Upper lobe of right lung (tissue), 1 donor: ENCODE measurements around the gene ADIPOQ. TPM values are rescaled to one million over a fixed set of nuclear protein-coding genes. Genes with fewer than 3 reads are reported as not detected.
"Not testable (repeated sequence)": the region's sequence is repeated elsewhere in the genome, so short reads cannot be mapped to it uniquely, and the experiment has no call there.

Source experiments
- ATAC-seq: fragments of 200-7000 bp; cut with Tn5 transposase; one replicate; pipeline ENCODE4 v1.9.1; 2020; ENCODE audit warnings: mild to moderate bottlenecking, moderate library complexity
- DNase-seq: peaks from one replicate; pipeline ENCODE4 v3.0.0-alpha.2; 2020
- H3K27ac ChIP-seq: fragments of 200-600 bp; one replicate; pipeline ENCODE4 v1.8.0; 2022
- H3K27me3 ChIP-seq: fragments of 200-600 bp; one replicate; pipeline ENCODE4 v1.8.0; 2022; ENCODE audit warnings: mild to moderate bottlenecking
- H3K36me3 ChIP-seq: fragments of 200-600 bp; one replicate; pipeline ENCODE4 v1.8.0; 2022
- H3K4me1 ChIP-seq: fragments of 200-600 bp; one replicate; pipeline ENCODE4 v1.8.0; 2022
- H3K4me3 ChIP-seq: fragments of 200-600 bp; one replicate; pipeline ENCODE4 v1.8.0; 2022; ENCODE audit warnings: mild to moderate bottlenecking
- H3K9me3 ChIP-seq: fragments of 200-600 bp; one replicate; pipeline ENCODE4 v1.8.0; 2022
- CTCF ChIP-seq: fragments of 200-600 bp; IDR thresholded peaks from one replicate; pipeline ENCODE4 v1.8.0; 2022; ENCODE audit warnings: antibody characterized with exemption
- intact Hi-C: fragments of 100-400 bp; cut with DNase I; formaldehyde crosslinking; loops from one replicate; pipeline ENCODE4 v1.11.0; 2022
- long read RNA-seq: library from polyadenylated mRNA; unstranded; transcript quantifications from one replicate; pipeline ENCODE4 v2.0.0, GENCODE V29; 2021
- total RNA-seq: library from RNA; stranded (reverse); fragmentation: NEBNext Ultra II Directional; extraction: Animal tissue kit (Norgen Biotek cat#: 25700); gene quantifications from one replicate; pipeline ENCODE4 v1.2.1, GENCODE V29; 2021
- donor health status: DM: no; HTN: yes; CAD: no; lungs with severe emphysema.

Gene ADIPOQ
- not detected for total RNA-seq
- long read RNA-seq = 0 reads

- H3K36me3 ChIP-seq = no peaks in the 10 kb centered on the region
- intact Hi-C loops = no loop called here
- H3K27ac ChIP-seq = no peak within 1 kb of the TSS
- no peak for TF ChIP-seq CTCF
- no peaks in the 10 kb centered on the region for H3K4me1 ChIP-seq
- H3K9me3 ChIP-seq = no peaks in the 10 kb centered on the region
- H3K27me3 ChIP-seq = no peaks in the 10 kb centered on the region
- ATAC-seq (peak; percentile 21), DNase-seq (no peak)
- H3K4me3 ChIP-seq = no peak within 1 kb of the TSS
Observed at GRCh38 chr3:186842426-186843038, at the start of gene ADIPOQ. Gene ADIPOQ, plus strand, starts transcription at chr3:186842710. Its CDS starts 10,349 bp downstream, at chr3:186853059.

DNA sequence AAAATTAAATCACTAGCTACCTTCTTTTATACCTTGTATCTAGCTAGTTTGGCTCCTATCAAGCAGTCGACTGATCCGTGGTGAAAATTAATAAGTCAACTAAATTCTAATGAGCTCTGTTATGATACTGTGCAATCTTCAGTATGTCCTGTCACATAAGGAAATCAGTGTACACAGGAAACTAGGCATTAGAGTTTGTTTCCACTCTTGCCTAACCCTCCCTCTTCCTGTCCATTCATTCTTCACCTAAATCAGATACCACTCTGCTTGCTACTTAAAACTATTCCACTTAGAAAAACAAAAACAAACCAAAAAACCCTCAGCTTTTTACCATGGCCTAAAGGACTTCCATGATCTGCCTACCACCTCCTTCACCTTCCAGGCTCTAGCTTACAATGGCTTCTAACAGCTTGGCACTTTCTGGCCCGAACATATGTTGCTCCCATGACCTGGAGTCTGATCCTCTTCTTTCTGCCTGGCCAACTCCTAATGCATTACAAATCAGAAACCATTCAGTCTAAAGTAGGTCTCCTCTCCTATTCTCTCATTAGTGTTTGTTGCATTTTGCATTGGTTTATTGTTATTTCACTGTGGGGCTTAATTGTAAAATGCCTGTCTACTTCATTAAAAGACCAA lies 44.2 kb upstream of the ADIPOQ start:
- intact Hi-C loops = no loop called here
- no peak overlapping the region for H3K27ac ChIP-seq
- H3K9me3 ChIP-seq = no peaks in the 10 kb centered on the region

GRCh38 chr3:186800285-186800684 lies 42.2 kb upstream of the ADIPOQ start:
- no peak for TF ChIP-seq CTCF
- Histone ChIP-seq H3K4me3 (no peak overlapping the region), H3K4me1 (no peaks in the 10 kb centered on the region), H3K27ac (no peak overlapping the region), H3K27me3 (no peaks in the 10 kb centered on the region), H3K36me3 (peaks cover 24% of the 10 kb centered on the region), H3K9me3 (no peaks in the 10 kb centered on the region)
- ATAC-seq (no peak), DNase-seq (no peak)
- intact Hi-C loops = no loop called here

More for the DNA sequence above, 44.2 kb upstream of the ADIPOQ start:
- no peak for ATAC-seq
- Histone ChIP-seq H3K36me3 (peaks cover 35% of the 10 kb centered on the region), H3K4me1 (no peaks in the 10 kb centered on the region), H3K27me3 (no peaks in the 10 kb centered on the region), H3K4me3 (no peak overlapping the region)
- no peak for TF ChIP-seq CTCF
- no peak for DNase-seq

DNA sequence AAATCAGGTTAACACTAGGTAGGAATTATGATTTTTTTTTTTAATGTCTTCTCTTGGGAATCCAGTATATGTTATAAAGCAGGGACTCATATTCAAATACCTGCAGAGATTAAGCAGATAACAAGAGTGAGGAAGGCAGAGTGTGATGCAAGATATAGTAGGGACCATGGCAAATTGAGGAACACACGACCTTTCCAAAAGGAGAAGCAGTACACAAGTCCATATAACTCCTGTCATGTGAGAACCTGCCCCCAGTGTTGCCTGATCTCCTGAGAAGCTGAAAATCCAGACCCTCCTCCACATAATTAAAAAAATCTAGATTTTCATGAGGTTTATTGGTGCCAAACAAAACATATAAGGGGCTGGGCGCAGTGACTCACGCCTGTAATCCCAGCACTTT lies 39.8 kb upstream of the ADIPOQ start:
- H3K36me3 ChIP-seq = peaks cover 13% of the 10 kb centered on the region
- no peaks in the 10 kb centered on the region for H3K27me3 ChIP-seq
- ATAC-seq = no peak
- H3K27ac ChIP-seq = no peak overlapping the region
- intact Hi-C loops = no loop called here
- no peak for TF ChIP-seq CTCF
- H3K4me3 ChIP-seq = no peak overlapping the region
- no peak for DNase-seq
- no peaks in the 10 kb centered on the region for H3K4me1 ChIP-seq
- H3K9me3 ChIP-seq = no peaks in the 10 kb centered on the region

DNA sequence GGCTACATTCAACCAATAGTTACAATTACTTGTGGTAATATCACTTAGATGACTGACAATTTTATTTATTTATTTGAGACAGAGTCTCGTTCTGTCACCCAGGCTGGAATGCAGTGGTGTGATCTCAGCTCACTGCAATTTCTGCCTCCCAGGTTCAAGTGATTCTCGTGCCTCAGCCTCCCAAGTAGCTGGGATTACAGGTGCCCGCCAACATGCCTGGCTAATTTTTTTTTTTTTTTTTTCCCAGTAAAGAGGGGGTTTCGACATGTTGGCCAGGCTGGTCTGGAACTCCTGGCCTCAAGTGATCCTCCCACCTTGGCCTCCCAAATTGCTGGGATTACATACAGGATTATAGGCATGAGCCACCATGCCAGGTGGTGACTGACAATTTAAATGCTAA lies 39.1 kb upstream of the ADIPOQ start:
- H3K27ac ChIP-seq, H3K9me3 ChIP-seq, H3K4me3 ChIP-seq, intact Hi-C loops, H3K4me1 ChIP-seq, H3K27me3 ChIP-seq, DNase-seq, ATAC-seq: not testable (repeated sequence)
- H3K36me3 ChIP-seq = peaks cover 13% of the 10 kb centered on the region
